Left cardiac atrium (tissue), 4 donors: ENCODE results near the gene KCNIP4. TPM values are rescaled to one million over a fixed set of nuclear protein-coding genes. Genes with fewer than 3 reads are reported as not detected.
A peak's percentile ranks its signal among the peaks of the same experiment; 100 is the strongest.
"Not testable (repeated sequence)": the region's sequence is repeated elsewhere in the genome, so short reads cannot be mapped to it uniquely, and the experiment has no call there.

Experiments used
- ATAC-seq, 2 donors: fragments of 200-7000 bp; cut with Tn5 transposase; one replicate each; pipeline ENCODE4 v1.9.1; 2020; ENCODE audit warnings: mild to moderate bottlenecking in 2 of 2, moderate library complexity in 2 of 2
- DNase-seq: peaks from one replicate; pipeline ENCODE4 v3.0.0-alpha.2; 2020
- intact Hi-C, 2 donors: fragments of 100-400 bp; cut with DNase I; formaldehyde crosslinking; loops; one replicate each; pipeline versions ENCODE4 v1.14.1 to v1.15.1; 2022 to 2023
- long read RNA-seq: library from polyadenylated mRNA; unstranded; transcript quantifications from one replicate; pipeline ENCODE4 v2.0.0, GENCODE V29; 2021
- total RNA-seq, 2 donors: library from RNA; stranded (reverse); fragmentation: NEBNext Ultra II Directional; extraction: Animal tissue kit (Norgen Biotek cat#: 25700); gene quantifications; one replicate each; pipeline ENCODE4 v1.2.1, GENCODE V29; 2021
- donor health status: DM: no; HTN: yes; CAD: no.
- donor health status: DM: no; HTN: yes; CAD: no; lungs with severe emphysema.
- donor health status: DM: yes; HTN: yes; CAD: no.
- donor health status: Dilated cardiomyopathy.

KCNIP4 gene
- total RNA-seq: not detected
- long read RNA-seq, partial matches to known transcripts: 0 of 1 reads
- long read RNA-seq, other reads (novel, unspliced or antisense): 0 of 1 reads

DNA sequence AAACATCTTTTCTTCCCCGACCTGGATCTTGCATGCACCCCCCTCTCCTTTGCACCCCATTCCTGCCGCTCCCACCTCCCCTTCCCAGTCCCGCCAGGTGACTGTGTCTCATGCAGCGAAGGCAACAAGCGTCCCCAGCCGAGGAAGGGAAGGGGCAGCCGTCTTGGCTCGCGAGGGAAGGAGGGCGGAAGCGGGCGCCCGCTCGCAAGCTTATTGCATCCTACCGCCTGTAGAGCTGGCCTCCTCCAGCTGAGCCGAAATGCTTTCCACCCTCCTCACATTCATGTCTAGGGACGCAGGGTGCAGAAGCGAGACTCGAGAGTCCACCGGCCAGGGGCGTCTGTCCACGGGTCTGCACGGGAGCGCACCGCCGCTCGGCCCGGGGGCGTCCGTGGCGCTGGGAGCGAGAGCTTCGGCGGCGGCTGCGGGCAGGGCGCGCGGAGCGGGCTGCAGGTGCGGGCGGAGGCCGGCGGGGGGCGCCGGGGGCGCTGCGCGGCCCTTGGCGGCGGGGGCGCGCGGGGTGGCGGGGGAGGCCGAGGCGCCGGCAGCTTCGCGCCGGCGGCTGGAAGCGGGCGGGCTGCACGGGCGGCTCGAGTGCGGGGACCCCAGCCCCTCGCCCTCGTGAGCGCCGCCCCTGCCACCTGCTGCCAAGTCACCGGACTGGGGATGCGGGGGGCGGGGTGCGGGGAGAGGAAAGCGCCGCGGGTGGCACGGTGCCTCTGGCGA, at the start of gene KCNIP4:
KCNIP4 (minus strand) TSS at position 426 of the 726 bp plus-strand sequence.
- peak; percentile 17 for DNase-seq
- ATAC-seq: no peak
- intact Hi-C loops: no loop called here

DNA sequence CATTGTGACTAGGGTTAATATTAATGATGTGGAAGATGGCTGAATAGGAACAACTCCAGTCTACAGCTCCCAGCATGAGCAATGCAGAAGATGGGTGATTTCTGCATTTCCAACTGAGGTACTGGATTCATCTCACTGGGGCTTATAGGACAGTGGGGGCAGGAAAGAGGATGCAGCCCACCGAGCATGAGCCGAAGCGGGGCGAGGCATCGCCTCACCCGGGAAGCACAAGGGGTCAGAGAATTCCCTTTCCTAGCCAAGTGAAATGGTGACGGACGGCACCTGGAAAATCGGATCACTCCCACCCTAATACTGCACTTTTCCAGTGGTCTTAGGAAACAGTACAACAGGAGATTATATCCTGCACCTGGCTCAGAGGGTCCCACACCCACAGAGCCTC, 48.0 kb upstream of the KCNIP4 start:
- ATAC-seq, intact Hi-C loops, DNase-seq: not testable (repeated sequence)

DNA sequence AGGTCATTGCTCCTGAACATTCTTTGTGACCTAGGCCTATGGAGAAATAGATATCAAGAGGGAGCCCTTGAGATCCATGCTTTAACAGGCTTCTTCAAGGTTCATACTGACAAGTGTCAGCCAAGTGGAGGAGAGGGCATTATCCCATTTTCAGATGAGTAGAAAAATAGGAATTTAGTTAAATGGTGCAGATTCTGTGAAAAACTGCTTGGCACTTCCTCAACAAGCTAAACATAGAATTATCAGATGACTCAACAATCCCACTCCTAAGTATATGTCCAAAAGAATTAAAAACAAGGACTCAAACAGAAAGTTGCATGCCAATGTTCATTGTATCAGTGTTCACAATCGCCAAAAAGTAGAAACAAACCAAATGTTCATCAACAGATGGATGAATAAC, 43.8 kb upstream of the KCNIP4 start:
- no peak for ATAC-seq
- intact Hi-C loops: no loop called here
- DNase-seq: no peak

DNA sequence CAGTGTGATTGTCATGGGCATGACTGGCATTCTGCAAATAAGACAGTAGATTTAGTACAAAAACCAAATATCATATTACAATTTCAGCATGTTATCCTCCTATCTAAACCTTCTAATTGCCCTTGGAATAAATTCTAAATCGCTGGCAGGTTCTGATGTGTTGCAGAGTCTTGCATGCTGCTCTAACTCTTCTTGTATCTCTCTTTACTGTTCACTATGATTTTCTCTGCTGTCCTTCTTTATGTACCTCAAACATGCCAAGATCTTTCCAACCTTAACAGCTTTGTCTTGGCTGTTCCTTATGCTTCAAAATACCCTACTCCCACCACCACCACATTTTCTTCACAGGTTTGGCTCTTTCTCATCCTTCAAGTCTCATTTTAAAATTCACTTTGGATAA, 43.0 kb upstream of the KCNIP4 start:
- intact Hi-C loops: no loop called here
- DNase-seq (no peak), ATAC-seq (no peak)

DNA sequence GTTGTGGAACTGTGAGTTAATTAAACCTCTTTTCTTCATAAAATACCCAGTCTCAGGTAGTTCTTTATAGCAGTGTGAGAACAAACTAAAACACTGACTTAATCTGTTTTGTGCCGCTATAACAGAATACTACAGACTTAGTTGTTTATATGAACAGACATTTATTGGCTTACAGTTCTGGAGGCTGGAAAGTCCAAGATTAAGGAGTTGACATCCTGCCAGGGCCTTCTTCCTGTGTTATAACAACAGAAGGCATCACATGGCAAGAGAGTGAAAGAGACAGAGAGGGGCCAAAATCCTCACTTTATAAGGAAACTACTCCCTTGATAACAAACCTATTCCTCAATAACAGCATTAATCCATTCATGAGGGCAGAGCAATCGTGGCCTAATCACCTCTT, 42.5 kb upstream of the KCNIP4 start:
- intact Hi-C loops: no loop called here
- DNase-seq (no peak), ATAC-seq (no peak)

DNA sequence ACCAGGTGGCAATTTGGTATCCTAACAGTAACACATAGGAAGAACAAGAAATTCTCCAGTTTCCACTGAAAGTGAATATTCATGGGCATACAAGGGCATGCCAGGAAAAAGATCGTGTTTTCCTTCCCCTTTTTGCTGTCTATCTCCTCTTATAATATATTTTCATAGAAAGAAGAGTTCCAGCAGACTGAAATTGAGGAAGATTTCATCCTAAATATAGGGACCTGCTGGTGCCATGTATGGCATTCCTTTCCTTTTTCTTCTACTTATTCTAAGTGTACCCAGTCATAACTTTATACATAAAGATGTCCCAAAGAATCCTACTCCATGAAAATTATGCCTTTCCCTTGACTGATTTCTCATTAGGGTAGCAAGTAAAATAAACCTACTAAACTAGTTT, 40.8 kb upstream of the KCNIP4 start:
- no peak for ATAC-seq
- DNase-seq: no peak
- intact Hi-C loops: no loop called here

DNA sequence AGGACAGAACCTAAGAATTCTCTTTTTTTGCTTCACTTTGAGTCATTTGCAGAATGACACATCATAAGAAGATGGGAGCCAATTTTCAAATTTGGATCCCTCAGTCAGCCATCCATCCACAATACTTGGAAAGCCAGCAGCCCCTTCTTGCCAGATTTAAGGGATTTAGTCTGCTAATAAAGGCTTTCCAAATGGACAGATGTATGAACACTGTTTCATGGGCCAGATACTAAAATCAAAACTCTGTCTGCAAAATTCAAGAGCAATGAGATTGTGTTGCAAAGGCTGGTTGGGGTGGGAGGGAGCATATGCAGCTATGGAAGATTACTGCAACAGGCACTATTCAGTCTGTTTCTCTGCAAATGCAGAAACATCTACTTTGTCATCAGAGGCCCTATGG, 37.7 kb upstream of the KCNIP4 start:
- DNase-seq (no peak), ATAC-seq (peak in 1 of 2 donors; percentile 39)
- intact Hi-C loops: no loop called here

DNA sequence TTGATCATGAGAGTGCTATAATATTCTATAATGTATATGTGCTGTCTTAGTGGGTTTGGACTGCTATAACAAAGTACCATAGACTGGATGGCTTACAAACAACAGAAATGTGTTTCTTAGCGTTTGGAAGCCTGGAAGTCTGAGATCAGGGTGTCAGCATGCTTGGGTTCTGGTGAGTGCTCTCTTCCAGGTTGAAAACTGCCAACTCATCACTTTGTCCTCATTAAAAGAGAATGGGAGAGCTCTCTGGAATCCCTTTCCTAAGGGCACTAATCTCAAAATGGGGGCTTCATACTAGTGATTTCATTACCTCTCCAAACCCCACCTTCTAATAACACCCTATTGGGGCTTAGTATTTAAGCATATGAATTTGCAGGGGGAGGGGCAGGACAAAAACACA, 33.5 kb upstream of the KCNIP4 start:
- intact Hi-C loops: no loop called here
- no peak for ATAC-seq
- no peak for DNase-seq

DNA sequence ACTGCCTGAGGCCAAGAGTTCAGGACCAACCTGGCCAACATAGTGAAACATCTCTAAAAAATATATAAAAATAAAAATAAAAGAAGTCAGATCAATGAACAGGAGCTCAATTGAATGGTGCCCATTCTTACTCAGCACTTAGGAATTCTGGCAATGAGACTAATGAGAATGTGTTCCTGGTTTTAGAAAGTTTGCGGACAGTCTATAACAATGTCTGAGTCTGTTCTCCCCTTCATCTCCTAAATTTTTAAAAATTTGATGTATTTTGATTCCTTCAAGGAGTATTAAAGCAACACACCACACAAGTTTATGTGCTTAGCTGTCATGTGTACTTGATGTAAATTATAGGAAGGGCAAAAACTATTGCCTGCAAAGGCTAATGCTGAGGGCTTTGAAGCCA, 30.6 kb upstream of the KCNIP4 start:
- no peak for DNase-seq
- intact Hi-C loops: no loop called here
- ATAC-seq: no peak

DNA sequence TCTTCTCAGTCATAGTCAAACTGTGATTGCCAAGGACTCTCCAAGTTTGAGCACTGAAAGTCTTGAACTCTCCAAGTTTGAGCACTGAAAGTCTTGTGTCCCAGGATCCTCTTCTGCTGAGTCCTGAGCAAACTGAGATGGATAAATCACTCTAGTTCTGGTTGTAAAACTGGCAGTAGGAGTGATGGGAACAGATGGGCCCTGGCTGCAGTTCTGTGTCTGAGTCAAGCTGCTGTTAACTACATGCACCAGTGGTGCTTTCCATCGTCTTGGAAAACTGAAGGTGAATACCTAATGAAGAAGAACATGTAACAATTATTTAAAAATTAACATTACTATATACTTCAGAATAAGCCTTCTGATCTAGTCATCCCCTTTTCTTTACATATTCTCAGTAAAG, 27.6 kb upstream of the KCNIP4 start:
- no peak for ATAC-seq
- no peak for DNase-seq
- intact Hi-C loops: no loop called here

DNA sequence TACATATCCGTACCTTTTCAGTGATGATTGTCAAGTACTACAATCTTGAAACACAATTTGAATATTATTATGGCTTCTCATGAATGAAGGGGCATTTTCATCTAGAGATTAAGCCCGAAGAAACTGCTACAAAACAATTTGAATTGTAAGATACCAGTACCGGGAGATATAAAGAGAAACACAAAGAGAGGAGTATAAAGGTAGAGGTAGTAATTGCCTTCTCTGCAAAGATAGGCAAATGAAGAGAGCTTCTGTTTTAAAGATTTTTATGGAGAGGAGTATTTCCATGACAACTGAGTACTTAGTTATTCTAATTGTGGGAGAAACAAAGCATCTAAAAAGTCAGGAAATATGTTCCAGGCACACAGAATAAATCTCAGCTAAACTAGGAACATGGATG, 25.3 kb upstream of the KCNIP4 start:
- intact Hi-C loops: no loop called here
- no peak for ATAC-seq
- DNase-seq: no peak

DNA sequence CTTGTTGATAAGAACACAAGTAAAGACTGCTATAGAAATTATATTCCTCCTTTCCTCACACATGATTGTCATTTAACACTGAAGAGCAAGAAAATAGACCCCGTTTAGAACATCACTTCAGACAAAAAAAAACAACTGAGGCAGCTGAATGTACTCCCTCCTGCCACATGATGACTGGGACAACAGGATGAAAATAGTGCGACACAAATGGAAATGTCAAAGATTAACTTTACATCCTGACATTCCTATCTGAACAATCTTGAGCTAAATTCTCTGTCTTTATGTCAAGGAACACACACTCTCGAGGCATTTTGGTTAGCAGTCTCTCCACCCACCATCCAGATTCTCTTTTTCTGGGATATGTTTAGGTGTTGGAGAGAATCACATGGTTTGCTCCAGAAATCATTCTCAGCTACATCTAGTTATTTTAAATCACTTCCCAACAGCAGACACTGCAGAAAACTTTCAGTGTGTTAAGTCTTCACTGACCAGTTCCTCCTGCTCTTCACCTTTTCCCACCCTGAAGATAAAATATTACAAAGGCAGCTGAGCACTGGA, 16.3 kb upstream of the KCNIP4 start:
- DNase-seq: no peak
- no peak for ATAC-seq
- intact Hi-C loops: no loop called here

DNA sequence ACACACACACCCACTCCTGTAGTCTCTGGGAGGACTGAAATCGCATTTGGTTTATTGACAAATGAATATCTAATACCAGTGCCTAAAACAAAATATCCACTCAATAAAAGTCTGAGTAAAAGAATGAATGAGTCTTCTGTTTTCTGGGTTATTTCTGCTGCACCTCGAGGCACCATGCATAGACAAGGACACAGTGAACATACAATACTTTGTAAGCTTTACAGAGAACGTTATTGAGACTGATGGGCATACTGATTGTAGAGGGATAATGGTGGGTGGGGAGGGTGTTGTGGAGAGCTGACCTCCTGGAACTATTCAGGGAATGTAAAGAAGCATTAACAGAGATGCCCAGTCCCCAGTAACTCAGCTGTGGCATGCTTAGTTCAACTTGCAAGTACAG, 14.1 kb upstream of the KCNIP4 start:
- intact Hi-C loops: no loop called here
- ATAC-seq (no peak), DNase-seq (no peak)

DNA sequence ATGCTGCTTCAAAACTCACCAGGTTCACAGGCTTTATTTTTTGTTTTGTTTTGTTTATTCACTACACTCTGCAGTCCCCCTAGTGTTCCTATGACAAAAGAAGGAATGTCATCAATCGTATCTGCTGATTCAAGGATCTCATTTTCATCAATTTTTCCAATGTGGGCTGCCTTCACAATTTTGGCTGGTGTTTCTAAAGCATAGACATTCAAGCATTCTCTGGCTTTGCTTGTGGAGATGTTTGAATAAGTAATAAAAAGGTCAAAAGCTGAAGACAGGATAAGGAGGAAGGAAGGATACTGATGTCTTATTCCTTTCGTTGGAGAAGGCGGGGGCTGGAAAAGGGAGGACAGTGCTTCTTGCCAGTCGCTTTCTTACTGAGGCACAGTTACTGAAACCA, 12.2 kb upstream of the KCNIP4 start:
- no peak for ATAC-seq
- intact Hi-C loops: no loop called here
- no peak for DNase-seq

DNA sequence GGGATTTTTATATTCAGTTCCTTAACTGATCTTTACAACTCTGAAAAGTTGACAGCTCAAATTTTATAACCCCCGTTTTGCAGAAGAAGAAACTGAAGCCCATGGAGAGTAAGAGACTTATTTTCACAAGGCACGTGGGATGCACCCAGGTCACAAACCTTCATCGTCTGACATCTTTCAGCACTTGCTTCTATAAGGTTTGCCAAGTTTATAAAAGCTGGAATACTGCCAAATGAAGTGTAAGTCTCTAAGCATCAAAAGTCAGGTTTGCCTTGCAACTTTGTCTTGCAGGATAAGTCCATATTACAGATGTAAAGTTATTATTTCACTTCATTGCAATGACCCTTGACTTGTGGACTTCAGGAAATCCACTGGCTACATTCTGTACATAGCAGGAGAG, 6.3 kb upstream of the KCNIP4 start:
- ATAC-seq (no peak), DNase-seq (no peak)

DNA sequence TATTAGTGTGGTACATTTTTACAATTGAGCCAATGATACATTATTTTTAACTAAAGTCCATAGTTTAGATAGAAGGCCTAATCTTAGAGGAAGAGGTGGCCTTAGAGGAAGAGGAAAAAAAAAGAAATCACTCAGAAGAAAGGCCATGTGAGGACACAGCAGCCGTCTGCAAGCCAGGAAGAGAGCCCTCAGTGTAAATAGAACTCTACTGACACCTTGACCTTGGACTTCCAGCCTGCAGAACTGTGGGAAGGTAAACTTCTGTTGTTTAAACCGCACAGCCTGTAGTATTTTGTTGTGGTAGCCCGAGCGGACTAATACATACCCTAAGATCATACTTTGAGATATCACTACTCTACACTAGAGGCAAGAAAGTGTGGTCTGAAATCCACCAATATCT, 5.1 kb upstream of the KCNIP4 start:
- ATAC-seq (no peak), DNase-seq (no peak)
- intact Hi-C loops: no loop called here

More for the DNA sequence above, 6.3 kb upstream of the KCNIP4 start:
- intact Hi-C loops: no loop called here

DNA sequence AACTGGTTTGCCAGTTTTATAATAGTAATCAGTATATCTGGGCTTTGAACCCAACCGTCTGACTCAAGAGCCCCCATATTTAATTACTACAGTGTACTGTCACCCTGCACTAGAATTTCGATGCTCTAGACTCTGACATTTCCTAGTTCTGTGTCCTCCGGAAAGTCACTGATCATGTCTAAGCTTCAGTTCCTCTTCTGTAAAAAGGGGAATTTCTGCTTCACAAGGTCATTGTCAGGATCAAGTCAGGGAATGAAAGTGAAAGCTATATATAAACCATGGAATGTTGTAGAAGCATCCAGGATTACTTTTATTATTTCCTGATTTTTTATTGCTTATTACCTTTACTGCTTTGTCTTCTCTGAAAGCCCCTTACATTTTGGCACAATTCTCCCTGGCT, 4.0 kb upstream of the KCNIP4 start:
- no peak for DNase-seq
- ATAC-seq: no peak
- intact Hi-C loops: no loop called here

DNA sequence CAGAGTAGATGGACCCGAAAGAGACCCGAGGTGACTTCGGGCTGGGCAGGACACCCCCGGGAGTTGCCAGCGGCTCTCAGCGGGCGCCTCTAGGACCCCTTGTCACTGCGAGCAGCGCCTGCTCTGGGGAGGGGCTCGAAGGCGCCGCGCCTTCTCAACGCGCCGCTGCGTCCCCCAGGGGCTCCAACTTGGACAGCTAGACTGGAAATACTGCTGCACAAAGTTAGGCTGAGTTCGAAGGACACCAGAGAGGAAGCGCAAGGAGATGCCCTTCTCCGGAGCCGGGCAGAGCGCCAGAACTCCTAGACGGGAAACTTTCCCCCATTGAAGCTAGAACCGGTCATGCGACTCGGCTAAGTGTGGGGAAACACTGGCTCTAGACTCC, 493 bp upstream of the KCNIP4 start:
- no peak for DNase-seq
- intact Hi-C loops: no loop called here
- ATAC-seq: no peak

DNA sequence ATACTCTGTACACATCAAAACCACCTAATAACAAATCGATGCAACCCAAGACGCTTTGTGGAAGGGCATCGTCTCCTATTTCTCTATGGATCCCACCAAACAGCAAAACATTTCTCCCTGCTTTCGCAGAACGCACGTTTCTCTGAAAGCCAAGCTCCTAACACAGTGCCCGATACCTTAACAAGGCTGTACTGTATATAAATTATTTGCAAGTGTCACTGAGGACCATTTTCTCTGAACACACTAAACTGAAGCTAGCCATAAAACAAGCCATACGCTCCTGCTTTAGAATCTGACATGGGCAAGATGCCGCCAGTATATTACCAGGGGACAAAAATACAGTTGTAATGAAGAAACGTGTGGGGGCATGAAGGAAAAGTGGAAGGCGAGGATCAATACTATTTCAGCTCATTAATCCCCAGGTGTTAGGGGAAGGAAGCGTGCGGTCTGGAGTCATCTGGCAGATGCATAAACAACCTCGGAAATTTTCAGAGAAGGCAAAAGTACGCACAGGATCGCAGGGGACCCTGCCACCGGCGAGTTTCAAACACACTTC, 703 bp downstream of the KCNIP4 start:
- intact Hi-C loops: no loop called here
- DNase-seq: no peak
- ATAC-seq: no peak

DNA sequence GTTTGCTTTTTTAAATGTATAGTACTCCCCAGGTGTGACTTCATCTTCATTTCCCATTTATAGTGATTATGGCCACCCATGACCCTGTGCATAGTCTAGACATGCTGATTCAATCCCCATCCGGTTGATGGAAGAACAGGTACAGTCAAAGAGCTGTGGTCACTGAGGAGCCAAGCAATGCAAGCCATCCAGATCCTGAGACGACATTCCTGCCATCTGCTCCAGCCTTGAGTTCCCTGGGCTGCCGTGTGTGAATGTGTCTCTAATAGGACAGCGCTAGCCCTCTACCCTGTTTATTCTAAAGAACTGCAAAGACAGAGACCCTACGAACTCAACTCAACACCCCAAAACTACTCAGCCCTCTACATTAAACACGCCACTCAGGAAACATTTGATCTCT, 1.7 kb downstream of the KCNIP4 start:
- no peak for ATAC-seq
- DNase-seq: no peak
- intact Hi-C loops: no loop called here

DNA sequence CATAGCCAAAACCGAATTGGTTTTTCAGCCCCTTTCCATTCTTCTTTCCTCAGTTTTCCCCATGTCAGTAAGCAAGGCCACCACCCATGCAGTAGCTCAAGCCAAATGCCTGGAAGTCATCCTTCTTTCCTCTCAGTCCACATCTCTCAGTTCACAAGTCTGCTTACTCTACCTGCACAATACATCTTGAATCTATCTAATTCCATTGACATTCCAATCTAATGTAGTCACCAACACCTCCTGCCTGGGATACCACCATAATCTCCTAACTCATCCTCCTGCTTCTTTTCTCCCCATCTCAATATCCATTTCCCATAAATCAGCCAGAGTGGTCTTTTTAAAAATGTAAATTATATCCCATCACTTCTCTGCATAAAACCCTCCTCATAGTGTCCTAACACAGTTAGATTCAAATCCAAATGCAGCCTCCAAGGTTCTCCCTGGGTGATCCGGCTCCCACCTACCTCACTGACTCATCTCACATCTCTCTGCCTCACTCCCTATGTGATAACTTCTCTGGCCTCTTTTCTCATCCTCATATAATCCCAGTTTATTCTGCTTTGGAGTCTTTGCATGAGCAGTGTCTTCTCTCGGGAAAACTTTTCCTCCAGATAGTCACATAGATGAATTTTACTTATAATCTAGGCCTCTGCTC, 26.9 kb downstream of the KCNIP4 start:
- intact Hi-C loops: no loop called here
- DNase-seq (no peak), ATAC-seq (no peak)
